Stimulated activated CD4-positive, alpha-beta T cell treated with anti-CD3 and anti-CD28 coated beads, Interleukin-12 subunit alpha, Interleukin-12 subunit beta, amount 100 ng/mL, for 24 hours (primary cell): Measurements from ENCODE around the gene CPZ.
"Not testable (repeated sequence)": the region's sequence is repeated elsewhere in the genome, so short reads cannot be mapped to it uniquely, and the experiment has no call there.

Source experiments
- DNase-seq, 2 experiments: peaks; one replicate each; pipeline ENCODE4 v3.0.0-alpha.2; 2020; ENCODE audit warnings: low read depth in 2 of 2

Gene CPZ

GRCh38 chr4:8609824-8610350 is 17.3 kb downstream of the CPZ start:
- no peak for DNase-seq

- DNase-seq = no peak
Observed at GRCh38 chr4:8610858-8611616, 18.5 kb downstream of the CPZ start.

- DNase-seq = no peak
Observed at GRCh38 chr4:8612646-8613045, 20.1 kb downstream of the CPZ start.

GRCh38 chr4:8613421-8614364 is 21.1 kb downstream of the CPZ start:
- no peak for DNase-seq

GRCh38 chr4:8614365-8615193 is 22.0 kb downstream of the CPZ start:
- no peak for DNase-seq

GRCh38 chr4:8615366-8615765 is 22.8 kb downstream of the CPZ start:
- no peak for DNase-seq

- no peak for DNase-seq
Observed at GRCh38 chr4:8615921-8616787, 23.6 kb downstream of the CPZ start.

- no peak for DNase-seq
Observed at GRCh38 chr4:8616831-8617230, 24.3 kb downstream of the CPZ start.

GRCh38 chr4:8617486-8618040 is 25.0 kb downstream of the CPZ start:
- DNase-seq = no peak

GRCh38 chr4:8618421-8618820 is 25.9 kb downstream of the CPZ start:
- no peak for DNase-seq

GRCh38 chr4:8618961-8619720 is 26.6 kb downstream of the CPZ start:
- DNase-seq = no peak

GRCh38 chr4:8621135-8621534 is 28.6 kb downstream of the CPZ start:
- DNase-seq = not testable (repeated sequence)

GRCh38 chr4:8624601-8625272 is 32.2 kb downstream of the CPZ start:
- DNase-seq = not testable (repeated sequence)

GRCh38 chr4:8630240-8630905 is 37.8 kb downstream of the CPZ start:
- not testable (repeated sequence) for DNase-seq

GRCh38 chr4:8631896-8632295 is 39.3 kb downstream of the CPZ start:
- DNase-seq = not testable (repeated sequence)

- not testable (repeated sequence) for DNase-seq
Observed at GRCh38 chr4:8634773-8635172, 42.2 kb downstream of the CPZ start.

GRCh38 chr4:8635897-8636554 is 43.5 kb downstream of the CPZ start:
- not testable (repeated sequence) for DNase-seq

GRCh38 chr4:8637456-8637984 is 45.0 kb downstream of the CPZ start:
- no peak for DNase-seq
